PFSK-1 (cell line): ENCODE data around the gene ZNF736.
A peak's percentile ranks its signal among the peaks of the same experiment; 100 is the strongest.

Experiments
- POLR2AphosphoS5 ChIP-seq: IDR thresholded peaks from 2 replicates; pipeline ENCODE4 v1.6.1; 2012; ENCODE audit warnings: low read depth, mild to moderate bottlenecking, control low read depth, low read length, moderate library complexity
- SIN3A ChIP-seq: IDR thresholded peaks from 2 replicates; pipeline ENCODE4 v1.6.1; 2012; ENCODE audit warnings: mild to moderate bottlenecking, low read length, moderate library complexity, borderline replicate concordance; ENCODE audit not compliant: insufficient read depth

- TF ChIP-seq POLR2AphosphoS5 (peak; percentile 79), SIN3A (no peak)
Observed at GRCh38 chr7:64313740-64314491, at the start of gene ZNF736.
